ENCODE data around the gene ZIC4. TPM values are rescaled to one million over a fixed set of nuclear protein-coding genes. Genes with fewer than 3 reads are reported as not detected.

ZIC4 gene
- total RNA-seq, 5 donors from 2014 or later (not counting 1 experiment from before 2014, with no cell fraction given), result not detected

DNA sequence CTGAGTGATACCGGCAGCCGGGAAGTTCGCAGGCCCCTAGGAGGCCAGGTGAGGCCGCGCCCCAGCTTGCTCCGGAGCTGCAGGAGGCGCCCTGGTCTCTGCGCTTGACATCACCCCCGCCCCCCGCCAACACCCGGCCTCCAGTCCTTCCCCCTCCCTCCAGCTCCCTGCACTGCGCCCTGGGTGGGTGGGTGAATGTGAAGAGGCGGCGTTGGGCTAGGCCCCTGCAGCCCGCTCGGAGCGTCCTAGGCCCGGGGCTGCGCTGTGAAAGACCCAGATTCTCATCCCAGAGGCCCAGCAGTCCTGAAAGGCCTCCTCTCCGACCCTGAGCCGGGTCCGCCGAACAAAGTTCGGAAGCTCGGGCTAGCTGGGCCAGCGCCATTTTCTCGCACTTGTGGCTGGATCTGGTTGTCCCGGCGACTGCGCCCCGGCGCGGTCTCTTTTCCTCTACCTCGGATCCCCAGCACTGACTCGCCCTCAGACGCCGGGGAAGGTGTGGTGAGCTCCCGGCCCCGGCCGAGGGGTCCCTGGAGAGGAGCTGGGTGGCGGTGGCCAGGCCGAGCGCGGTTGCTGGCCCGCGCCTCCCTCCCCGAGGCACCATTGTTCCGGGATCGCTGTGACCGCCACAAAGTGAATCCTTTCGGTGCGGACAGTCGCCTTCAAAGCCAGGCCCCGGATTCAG lies 12.9 kb downstream of the ZIC4 start:
- ChIA-PET CTCF (no interaction called here), POLR2A (no interaction called here)
- no peak overlapping the region for H3K27ac ChIP-seq (ENCODE audit: low read length)
- no peaks in the 10 kb centered on the region for H3K4me1 ChIP-seq (ENCODE audit: control insufficient read depth in 1 of 2, extremely low read depth in 1 of 2, insufficient read depth in 2 of 2, low read length in 2 of 2)
- H3K27ac Mint-ChIP-seq, result no peak overlapping the region
- H3K27me3 Mint-ChIP-seq, result peaks cover 57 to 86% of the 10 kb centered on the region in 2 donors
- DNase-seq (no peak), ATAC-seq (replicated peaks in 1 of 4) (no peak)
- 15% methylated on average over 43 of the region's 54 CpGs for WGBS (ENCODE audit: insufficient coverage)
- H3K27me3 ChIP-seq (replicated peaks in 1 of 2; ENCODE audit: control insufficient read depth in 2 of 2, extremely low read depth in 1 of 2, insufficient read depth in 2 of 2, low read length in 1 of 2), result peaks cover 29 to 91% of the 10 kb centered on the region in 2 experiments
- H3K9me3 Mint-ChIP-seq, result peaks cover 0 to 4% (median 2%) of the 10 kb centered on the region in 3 donors
- no peaks in the 10 kb centered on the region for H3K36me3 ChIP-seq (ENCODE audit: control insufficient read depth in 2 of 2, extremely low read depth in 1 of 2, insufficient read depth in 1 of 2, low read length in 1 of 2)
- H3K4me1 Mint-ChIP-seq, result peaks cover 0 to 3% (median 2%) of the 10 kb centered on the region in 3 donors
- H3K4me3 ChIP-seq (ENCODE audit: control insufficient read depth in 1 of 2, extremely low read depth in 1 of 2, low read length in 1 of 2), result no peak overlapping the region
- H3K9me3 ChIP-seq, result no peaks in the 10 kb centered on the region
- H3K4me3 Mint-ChIP-seq, result peak overlapping the region in 1 of 3 donors; percentile 8
- no peaks in the 10 kb centered on the region for H3K36me3 Mint-ChIP-seq

DNA sequence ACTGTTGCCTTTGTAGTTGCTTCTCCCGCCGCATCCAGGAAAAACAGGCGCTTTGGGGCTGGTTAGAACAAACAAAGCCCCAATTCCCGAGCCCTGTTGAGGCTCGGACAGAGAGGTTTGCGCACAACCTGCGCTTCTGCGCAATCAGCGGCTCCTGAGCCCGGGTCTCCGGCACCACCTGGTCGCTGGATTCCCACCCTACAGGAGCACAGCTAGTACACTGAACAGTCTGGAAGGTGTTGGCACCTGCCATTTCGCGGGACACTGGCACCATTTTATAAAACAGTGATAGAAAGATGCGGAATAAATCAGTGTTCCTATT lies 13.8 kb downstream of the ZIC4 start:
- H3K4me3 ChIP-seq (ENCODE audit: control insufficient read depth in 1 of 2, extremely low read depth in 1 of 2, low read length in 1 of 2), result no peak overlapping the region
- H3K27me3 Mint-ChIP-seq, result peaks cover 59 to 85% of the 10 kb centered on the region in 2 donors
- ATAC-seq (replicated peaks in 1 of 4) (no peak), DNase-seq (no peak)
- H3K36me3 Mint-ChIP-seq, result no peaks in the 10 kb centered on the region
- peaks cover 0 to 7% (median 2%) of the 10 kb centered on the region in 3 donors for H3K4me1 Mint-ChIP-seq
- 21% methylated on average over 11 of the region's 15 CpGs for WGBS (ENCODE audit: insufficient coverage)
- H3K27me3 ChIP-seq (replicated peaks in 1 of 2; ENCODE audit: control insufficient read depth in 2 of 2, extremely low read depth in 1 of 2, insufficient read depth in 2 of 2, low read length in 1 of 2), result peaks cover 29 to 91% of the 10 kb centered on the region in 2 experiments
- POLR2A ChIA-PET, result no interaction called here
- no peak overlapping the region for H3K27ac ChIP-seq (ENCODE audit: low read length)
- no peaks in the 10 kb centered on the region for H3K9me3 ChIP-seq
- H3K9me3 Mint-ChIP-seq, result peaks cover 0 to 10% (median 2%) of the 10 kb centered on the region in 3 donors
- CTCF ChIA-PET, result no interaction called here
- H3K36me3 ChIP-seq (ENCODE audit: control insufficient read depth in 2 of 2, extremely low read depth in 1 of 2, insufficient read depth in 1 of 2, low read length in 1 of 2), result no peaks in the 10 kb centered on the region
- no peak overlapping the region for H3K27ac Mint-ChIP-seq
- H3K4me3 Mint-ChIP-seq, result no peak overlapping the region
- no peaks in the 10 kb centered on the region for H3K4me1 ChIP-seq (ENCODE audit: control insufficient read depth in 1 of 2, extremely low read depth in 1 of 2, insufficient read depth in 2 of 2, low read length in 2 of 2)

DNA sequence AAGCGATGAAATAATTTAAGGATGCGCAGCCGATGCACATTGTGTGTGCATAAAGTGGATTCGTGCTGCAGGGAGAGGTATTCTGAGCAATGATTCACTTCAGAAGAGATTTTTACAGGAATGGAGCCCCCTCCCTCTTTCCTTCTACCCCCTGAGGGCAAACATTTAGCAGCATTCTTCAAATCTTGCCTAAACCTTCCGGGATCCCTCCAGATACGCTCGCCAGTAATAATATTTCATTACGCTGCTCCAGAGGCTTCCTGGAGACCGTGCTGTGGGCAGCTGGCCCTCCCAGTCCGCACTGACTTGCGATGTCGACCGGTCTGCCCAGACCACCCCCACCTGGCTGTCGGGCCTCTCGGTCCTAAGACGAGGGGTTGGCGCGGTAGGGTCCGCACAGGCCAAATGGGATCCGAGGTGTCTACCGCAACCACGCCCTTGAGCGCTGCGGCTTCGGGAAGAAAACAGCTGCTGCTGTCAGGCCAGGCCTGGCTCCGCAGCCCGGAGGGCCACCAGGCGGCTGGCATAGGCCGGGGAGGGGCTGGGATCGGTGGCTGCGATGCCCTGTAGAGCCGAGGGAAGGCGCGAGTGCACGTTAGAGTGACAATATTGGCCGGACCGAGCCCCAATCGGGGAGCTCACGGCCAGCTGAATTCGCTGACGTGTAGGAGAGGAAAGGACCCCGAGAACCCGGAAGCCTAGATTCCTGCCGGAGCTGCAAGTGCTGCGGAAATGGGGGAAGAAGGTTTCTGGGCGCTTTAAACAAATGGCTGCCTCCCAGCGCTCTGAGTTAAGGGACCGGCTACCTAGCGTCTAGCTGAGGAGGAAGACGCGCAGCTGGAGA lies 14.3 kb downstream of the ZIC4 start:
- Histone ChIP-seq H3K4me3 (ENCODE audit: control insufficient read depth in 1 of 2, extremely low read depth in 1 of 2, low read length in 1 of 2) (no peak overlapping the region), H3K9me3 (no peaks in the 10 kb centered on the region), H3K4me1 (ENCODE audit: control insufficient read depth in 1 of 2, extremely low read depth in 1 of 2, insufficient read depth in 2 of 2, low read length in 2 of 2) (no peaks in the 10 kb centered on the region), H3K36me3 (ENCODE audit: control insufficient read depth in 2 of 2, extremely low read depth in 1 of 2, insufficient read depth in 1 of 2, low read length in 1 of 2) (no peaks in the 10 kb centered on the region), H3K27me3 (replicated peaks in 1 of 2; ENCODE audit: control insufficient read depth in 2 of 2, extremely low read depth in 1 of 2, insufficient read depth in 2 of 2, low read length in 1 of 2) (peaks cover 29 to 87% of the 10 kb centered on the region in 2 experiments), H3K27ac (ENCODE audit: low read length) (no peak overlapping the region)
- POLR2A ChIA-PET, result no interaction called here
- WGBS (ENCODE audit: insufficient coverage), result 10% methylated on average over 47 of the region's 51 CpGs
- Mint-ChIP-seq H3K4me1 (peaks cover 0 to 7% (median 2%) of the 10 kb centered on the region in 3 donors), H3K4me3 (no peak overlapping the region), H3K36me3 (no peaks in the 10 kb centered on the region), H3K27me3 (peaks cover 58 to 85% of the 10 kb centered on the region in 2 donors), H3K9me3 (peaks cover 0 to 10% (median 2%) of the 10 kb centered on the region in 3 donors), H3K27ac (no peak overlapping the region)
- no peak for ATAC-seq (replicated peaks in 1 of 4)
- no peak for DNase-seq
- CTCF ChIA-PET, result no interaction called here

DNA sequence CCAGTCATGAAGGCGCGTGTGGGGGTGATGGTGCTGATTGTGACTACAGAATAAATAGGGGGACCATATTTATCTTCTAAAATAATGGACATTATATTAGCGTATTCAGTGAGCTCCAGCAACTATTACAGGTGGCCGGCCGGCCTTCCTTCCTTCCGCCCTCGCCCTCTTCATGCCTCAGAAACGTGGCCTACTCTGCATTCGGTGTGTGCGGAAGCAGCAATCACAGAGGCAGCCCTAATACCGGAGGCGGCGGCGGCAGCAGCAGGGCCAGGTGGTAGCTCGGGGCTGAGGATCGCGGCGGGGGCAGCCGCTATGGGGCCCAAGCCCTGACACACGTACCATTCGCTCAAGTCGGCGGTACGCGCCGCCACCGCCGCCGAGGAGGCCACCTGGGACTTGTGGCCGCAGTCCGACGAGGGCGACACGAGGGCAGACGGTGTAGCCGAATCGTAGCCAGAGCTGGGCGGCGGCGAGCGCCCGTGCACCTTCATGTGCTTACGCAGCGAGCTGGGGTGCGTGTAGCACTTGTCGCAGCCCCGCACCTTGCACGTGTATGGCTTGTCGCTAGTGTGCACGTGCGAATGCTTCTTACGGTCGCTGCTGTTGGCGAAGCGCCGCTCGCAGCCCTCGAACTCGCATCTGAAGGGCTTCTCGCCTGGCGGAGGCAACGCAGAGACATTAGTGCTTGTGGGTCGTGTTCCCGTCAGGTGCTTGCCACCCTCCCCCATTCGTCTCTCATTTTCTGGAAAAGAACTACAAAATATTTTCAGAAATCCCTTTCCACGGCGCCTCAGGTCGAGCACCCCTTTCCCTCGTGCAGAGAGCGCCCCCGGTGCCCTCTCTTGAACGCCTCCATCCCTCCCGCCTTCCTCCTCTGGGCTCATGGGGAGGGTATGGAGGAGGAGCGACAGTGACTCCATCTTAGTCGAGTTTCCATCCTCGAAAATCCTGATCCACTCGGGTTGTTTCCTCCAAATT lies 15.5 kb downstream of the ZIC4 start:
- Mint-ChIP-seq H3K27me3 (peaks cover 69 to 90% of the 10 kb centered on the region in 2 donors), H3K9me3 (peaks cover 0 to 10% (median 2%) of the 10 kb centered on the region in 3 donors), H3K36me3 (no peaks in the 10 kb centered on the region), H3K4me3 (no peak overlapping the region), H3K27ac (no peak overlapping the region), H3K4me1 (peaks cover 0 to 7% (median 2%) of the 10 kb centered on the region in 3 donors)
- DNase-seq (no peak), ATAC-seq (replicated peaks in 1 of 4) (no peak)
- Histone ChIP-seq H3K4me1 (ENCODE audit: control insufficient read depth in 1 of 2, extremely low read depth in 1 of 2, insufficient read depth in 2 of 2, low read length in 2 of 2) (no peaks in the 10 kb centered on the region), H3K27ac (ENCODE audit: low read length) (no peak overlapping the region), H3K4me3 (ENCODE audit: control insufficient read depth in 1 of 2, extremely low read depth in 1 of 2, low read length in 1 of 2) (no peak overlapping the region), H3K27me3 (replicated peaks in 1 of 2; ENCODE audit: control insufficient read depth in 2 of 2, extremely low read depth in 1 of 2, insufficient read depth in 2 of 2, low read length in 1 of 2) (peaks cover 37 to 76% of the 10 kb centered on the region in 2 experiments), H3K9me3 (peaks cover 3% of the 10 kb centered on the region), H3K36me3 (ENCODE audit: control insufficient read depth in 2 of 2, extremely low read depth in 1 of 2, insufficient read depth in 1 of 2, low read length in 1 of 2) (no peaks in the 10 kb centered on the region)
- 23% methylated on average over 62 of the region's 77 CpGs for WGBS (ENCODE audit: insufficient coverage)
- POLR2A ChIA-PET, result no interaction called here
- CTCF ChIA-PET, result no interaction called here

DNA sequence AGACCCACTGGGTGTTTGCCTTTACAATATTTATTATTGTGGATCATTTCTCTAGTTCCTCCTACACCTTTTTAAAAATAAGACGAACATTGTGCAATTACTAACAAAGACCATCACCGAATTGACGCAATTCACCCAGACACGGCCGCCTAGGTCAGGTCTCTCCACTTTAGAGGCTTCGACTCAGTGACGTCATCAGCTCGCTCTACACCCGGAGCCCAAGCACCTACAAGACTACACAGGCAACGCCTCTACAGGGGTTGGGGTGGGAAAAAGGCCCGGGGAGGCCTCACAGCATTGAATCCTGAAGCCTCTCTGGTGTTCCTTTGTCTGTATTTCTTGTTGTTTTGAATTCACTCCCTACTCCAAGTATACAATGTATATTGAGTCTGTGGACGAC lies 16.6 kb downstream of the ZIC4 start:
- Mint-ChIP-seq H3K4me3 (no peak overlapping the region), H3K36me3 (no peaks in the 10 kb centered on the region), H3K27me3 (peaks cover 70 to 90% of the 10 kb centered on the region in 2 donors), H3K9me3 (peaks cover 0 to 10% (median 2%) of the 10 kb centered on the region in 3 donors), H3K27ac (no peak overlapping the region), H3K4me1 (peaks cover 0 to 7% (median 2%) of the 10 kb centered on the region in 3 donors)
- ChIA-PET POLR2A (no interaction called here), CTCF (no interaction called here)
- DNase-seq (no peak), ATAC-seq (replicated peaks in 1 of 4) (no peak)
- Histone ChIP-seq H3K9me3 (peaks cover 3% of the 10 kb centered on the region), H3K36me3 (ENCODE audit: control insufficient read depth in 2 of 2, extremely low read depth in 1 of 2, insufficient read depth in 1 of 2, low read length in 1 of 2) (no peaks in the 10 kb centered on the region), H3K27me3 (replicated peaks in 1 of 2; ENCODE audit: control insufficient read depth in 2 of 2, extremely low read depth in 1 of 2, insufficient read depth in 2 of 2, low read length in 1 of 2) (peaks cover 44 to 75% of the 10 kb centered on the region in 2 experiments), H3K4me1 (ENCODE audit: control insufficient read depth in 1 of 2, extremely low read depth in 1 of 2, insufficient read depth in 2 of 2, low read length in 2 of 2) (no peaks in the 10 kb centered on the region), H3K27ac (ENCODE audit: low read length) (no peak overlapping the region), H3K4me3 (ENCODE audit: control insufficient read depth in 1 of 2, extremely low read depth in 1 of 2, low read length in 1 of 2) (peak overlapping the region in 1 of 2 donors; percentile 21)
- WGBS (ENCODE audit: insufficient coverage), result no CpG with 5 or more reads among the region's 12 CpGs

Measured in T-cell (primary cell).